ENCODE data around the gene FUBP3. TPM values are rescaled to one million over a fixed set of nuclear protein-coding genes. Genes with fewer than 3 reads are reported as not detected.

The FUBP3 gene
- polyA plus RNA-seq, 1 donor (not counting 4 experiments of a cell fraction or from before 2014, with no cell fraction given): 39.1 TPM

DNA sequence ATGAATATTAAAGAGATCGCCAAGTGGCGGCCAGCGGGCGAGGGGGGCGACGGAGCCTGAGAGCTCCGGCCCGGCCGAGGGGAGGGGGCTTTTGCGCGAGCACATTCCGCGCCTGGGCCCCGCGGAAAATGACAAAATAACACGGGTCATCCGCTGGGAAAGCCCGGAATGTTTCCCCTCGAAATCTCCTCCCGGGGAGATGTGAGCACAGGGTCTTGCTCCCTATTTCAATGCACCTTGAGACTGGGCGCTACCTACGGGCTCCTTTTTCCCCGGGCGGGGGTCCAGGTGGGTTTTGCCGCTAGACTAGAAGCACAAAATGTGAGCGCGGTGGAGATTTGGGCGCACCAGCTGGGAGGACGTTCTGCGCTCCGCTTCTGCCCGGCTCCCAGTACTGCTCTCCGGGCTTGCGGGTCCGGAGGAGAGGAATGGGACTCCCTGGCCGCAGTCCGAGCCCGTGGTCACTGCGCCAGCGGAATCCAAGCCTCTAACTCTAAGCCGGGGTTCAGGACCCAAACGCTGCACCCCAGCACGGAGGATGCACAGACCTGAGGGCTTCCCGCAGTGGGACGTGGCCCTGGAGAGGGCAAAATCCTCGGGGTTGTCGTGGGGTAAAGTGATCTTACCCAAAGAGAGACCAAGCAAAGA is 82.2 kb downstream of the FUBP3 start:
- Histone ChIP-seq H3K9ac (ENCODE audit: control insufficient read depth, extremely low read depth, insufficient read depth, low read length) (no peak overlapping the region), H4K20me1 (ENCODE audit: control insufficient read depth, extremely low read depth, insufficient read depth, low read length) (peaks cover 5% of the 10 kb centered on the region), H3K4me3 (ENCODE audit: control insufficient read depth in 2 of 3, extremely low read depth in 1 of 3, insufficient read depth in 2 of 3, low read depth in 1 of 3, low read length in 3 of 3) (no peak overlapping the region), H2AFZ (ENCODE audit: control insufficient read depth, low read length) (no peak overlapping the region), H3K36me3 (ENCODE audit: control insufficient read depth in 2 of 2, extremely low read depth in 1 of 2, insufficient read depth in 2 of 2, low read length in 2 of 2) (no peaks in the 10 kb centered on the region), H3K4me2 (ENCODE audit: control insufficient read depth, extremely low read depth, insufficient read depth, low read depth, low read length) (no peak overlapping the region), H3K79me2 (ENCODE audit: control insufficient read depth, insufficient read depth, low read length) (no peaks in the 10 kb centered on the region), H3K4me1 (ENCODE audit: control insufficient read depth, extremely low read depth, insufficient read depth, low read length) (no peaks in the 10 kb centered on the region), H3K27me3 (ENCODE audit: control insufficient read depth, extremely low read depth, insufficient read depth, low read length) (peaks cover 97% of the 10 kb centered on the region), H3K9me3 (ENCODE audit: control insufficient read depth, low read depth, low read length) (no peaks in the 10 kb centered on the region), H3K9me1 (ENCODE audit: control insufficient read depth, extremely low read depth, insufficient read depth, low read length) (no peaks in the 10 kb centered on the region), H3K27ac (ENCODE audit: control insufficient read depth, insufficient read depth, low read length) (no peak overlapping the region)
- DNase-seq (ENCODE audit: low read depth, low spot score): no peak
- dilution Hi-C loops (cut with MboI; ENCODE audit: extremely low pct_ligation_motif_present, low sequenced_read_pairs): no loop called here
- FAIRE-seq: no peak
- peak; percentile 97 for TF ChIP-seq EZH2 (IDR thresholded peaks at IDR 0.05; ENCODE audit: low read length)
- TF ChIP-seq, protein P1, sequence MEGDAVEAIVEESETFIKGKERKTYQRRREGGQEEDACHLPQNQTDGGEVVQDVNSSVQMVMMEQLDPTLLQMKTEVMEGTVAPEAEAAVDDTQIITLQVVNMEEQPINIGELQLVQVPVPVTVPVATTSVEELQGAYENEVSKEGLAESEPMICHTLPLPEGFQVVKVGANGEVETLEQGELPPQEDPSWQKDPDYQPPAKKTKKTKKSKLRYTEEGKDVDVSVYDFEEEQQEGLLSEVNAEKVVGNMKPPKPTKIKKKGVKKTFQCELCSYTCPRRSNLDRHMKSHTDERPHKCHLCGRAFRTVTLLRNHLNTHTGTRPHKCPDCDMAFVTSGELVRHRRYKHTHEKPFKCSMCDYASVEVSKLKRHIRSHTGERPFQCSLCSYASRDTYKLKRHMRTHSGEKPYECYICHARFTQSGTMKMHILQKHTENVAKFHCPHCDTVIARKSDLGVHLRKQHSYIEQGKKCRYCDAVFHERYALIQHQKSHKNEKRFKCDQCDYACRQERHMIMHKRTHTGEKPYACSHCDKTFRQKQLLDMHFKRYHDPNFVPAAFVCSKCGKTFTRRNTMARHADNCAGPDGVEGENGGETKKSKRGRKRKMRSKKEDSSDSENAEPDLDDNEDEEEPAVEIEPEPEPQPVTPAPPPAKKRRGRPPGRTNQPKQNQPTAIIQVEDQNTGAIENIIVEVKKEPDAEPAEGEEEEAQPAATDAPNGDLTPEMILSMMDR (optimal IDR thresholded peaks at IDR 0.05 in 1 of 3, IDR thresholded peaks at IDR 0.05 in 1 of 3, conservative IDR thresholded peaks at IDR 0.05 in 1 of 3; ENCODE audit: extremely low read depth in 1 of 3, insufficient read depth in 2 of 3, low read length in 3 of 3): no peak

DNA sequence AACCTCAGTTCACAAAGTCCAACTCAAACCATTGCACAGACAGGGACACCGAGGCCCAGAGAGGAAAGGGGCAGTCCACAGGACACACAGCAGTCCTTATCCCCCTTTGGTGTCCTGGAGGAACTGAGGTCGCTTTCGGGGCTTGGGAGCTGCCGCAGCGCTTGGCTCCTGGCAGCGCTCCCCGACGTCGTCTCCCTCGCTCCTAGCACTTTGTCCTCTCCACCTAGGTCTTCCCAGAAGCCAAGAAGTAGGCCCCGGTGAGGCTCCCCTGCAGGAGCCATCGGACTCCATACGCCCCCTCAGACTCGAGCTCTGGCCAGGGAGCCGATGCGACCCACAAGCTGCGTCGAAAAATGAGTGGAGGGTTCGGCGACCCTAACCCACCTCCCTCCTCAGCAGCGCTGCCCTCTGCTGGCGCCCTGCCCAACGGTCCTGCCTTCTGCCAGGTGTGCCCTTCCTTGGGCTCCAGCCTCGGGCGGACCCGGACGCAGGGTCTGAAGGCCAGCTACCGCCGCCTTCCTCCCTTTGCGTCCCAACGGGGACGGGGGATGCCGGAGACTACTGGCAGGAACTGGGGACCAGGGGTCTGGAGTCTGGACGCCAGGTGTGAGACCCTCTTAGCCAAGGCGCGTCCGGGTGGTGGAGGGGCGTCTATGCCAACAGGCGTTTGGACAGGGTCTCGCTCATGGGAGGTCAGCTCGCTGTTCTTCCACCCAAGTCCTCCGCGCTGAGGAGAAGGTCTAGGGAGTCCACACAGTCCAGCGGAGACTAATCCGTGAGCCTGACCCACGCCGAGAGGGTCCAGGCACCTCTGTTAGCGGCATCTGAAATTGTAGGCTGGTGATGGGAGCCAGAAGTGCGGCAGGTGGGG is 83.0 kb downstream of the FUBP3 start:
- dilution Hi-C loops (cut with MboI; ENCODE audit: extremely low pct_ligation_motif_present, low sequenced_read_pairs): no loop called here
- Histone ChIP-seq H4K20me1 (ENCODE audit: control insufficient read depth, extremely low read depth, insufficient read depth, low read length) (peaks cover 5% of the 10 kb centered on the region), H3K9me3 (ENCODE audit: control insufficient read depth, low read depth, low read length) (no peaks in the 10 kb centered on the region), H3K9me1 (ENCODE audit: control insufficient read depth, extremely low read depth, insufficient read depth, low read length) (no peaks in the 10 kb centered on the region), H3K9ac (ENCODE audit: control insufficient read depth, extremely low read depth, insufficient read depth, low read length) (no peak overlapping the region), H3K27me3 (ENCODE audit: control insufficient read depth, extremely low read depth, insufficient read depth, low read length) (peaks cover 97% of the 10 kb centered on the region), H3K27ac (ENCODE audit: control insufficient read depth, insufficient read depth, low read length) (no peak overlapping the region), H3K4me3 (ENCODE audit: control insufficient read depth in 2 of 3, extremely low read depth in 1 of 3, insufficient read depth in 2 of 3, low read depth in 1 of 3, low read length in 3 of 3) (no peak overlapping the region), H3K79me2 (ENCODE audit: control insufficient read depth, insufficient read depth, low read length) (no peaks in the 10 kb centered on the region), H3K4me1 (ENCODE audit: control insufficient read depth, extremely low read depth, insufficient read depth, low read length) (no peaks in the 10 kb centered on the region), H3K36me3 (ENCODE audit: control insufficient read depth in 2 of 2, extremely low read depth in 1 of 2, insufficient read depth in 2 of 2, low read length in 2 of 2) (no peaks in the 10 kb centered on the region), H3K4me2 (ENCODE audit: control insufficient read depth, extremely low read depth, insufficient read depth, low read depth, low read length) (no peak overlapping the region), H2AFZ (ENCODE audit: control insufficient read depth, low read length) (no peak overlapping the region)
- no peak for FAIRE-seq
- TF ChIP-seq EZH2 (IDR thresholded peaks at IDR 0.05; ENCODE audit: low read length): peak; percentile 43
- TF ChIP-seq, protein P1 (optimal IDR thresholded peaks at IDR 0.05 in 1 of 3, IDR thresholded peaks at IDR 0.05 in 1 of 3, conservative IDR thresholded peaks at IDR 0.05 in 1 of 3; ENCODE audit: extremely low read depth in 1 of 3, insufficient read depth in 2 of 3, low read length in 3 of 3): no peak
- DNase-seq (ENCODE audit: low read depth, low spot score): no peak
